Adrenal gland (tissue), 5 donors: ENCODE results near the gene MSMB.

Source experiments
- POLR2A ChIP-seq, 2 donors: fragments of 450-650 bp; IDR thresholded peaks; one replicate each; pipeline ENCODE4 v1.6.1; 2017; ENCODE audit warnings: antibody characterized with exemption in 2 of 2, mild to moderate bottlenecking in 2 of 2, moderate library complexity in 1 of 2
- TF ChIP-seq, protein P1 (sequence below), 6 experiments: fragments of 450-650 bp in 4 of 6; fragments of 200-600 bp in 2 of 6; sonication (generic) in 1 of 6; IDR thresholded peaks; 1 replicate in 5 of 6; 2 replicates in 1 of 6; pipeline versions ENCODE4 v1.5.1 to v1.8.0; 2016 to 2021; ENCODE audit warnings: antibody characterized with exemption in 6 of 6, mild to moderate bottlenecking in 2 of 6, moderate library complexity in 1 of 6
- donor health status: DM: no; HTN: no; CAD: no.

DNA sequence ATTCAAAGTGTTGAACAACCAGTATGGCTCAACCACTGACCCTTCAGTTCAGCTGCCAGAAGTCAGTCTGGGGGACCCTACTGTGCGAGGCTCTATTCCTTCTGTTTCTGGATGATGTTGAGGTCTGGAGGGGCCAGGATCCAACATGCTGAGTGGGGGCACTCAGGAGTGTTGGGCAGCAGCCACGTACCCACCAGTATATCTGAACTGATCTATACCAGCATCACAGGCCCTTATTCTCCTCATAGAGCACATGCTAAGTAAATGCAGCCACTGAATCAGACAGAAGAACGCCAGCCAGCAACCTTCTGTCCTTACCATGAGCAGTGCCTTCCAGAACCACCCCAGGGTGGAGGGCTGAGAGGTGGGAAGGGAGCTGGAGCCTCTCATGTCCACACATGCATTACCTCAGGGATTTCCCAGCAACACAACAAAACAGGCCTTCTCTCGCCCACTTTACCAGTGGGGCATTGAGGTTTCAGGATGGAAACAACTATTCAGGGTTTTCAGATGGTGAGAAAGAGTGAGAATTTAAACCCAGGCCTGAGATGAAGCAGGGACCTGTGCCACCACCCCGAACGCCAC lies 6.8 kb upstream of the MSMB start:
- TF ChIP-seq, protein P1, sequence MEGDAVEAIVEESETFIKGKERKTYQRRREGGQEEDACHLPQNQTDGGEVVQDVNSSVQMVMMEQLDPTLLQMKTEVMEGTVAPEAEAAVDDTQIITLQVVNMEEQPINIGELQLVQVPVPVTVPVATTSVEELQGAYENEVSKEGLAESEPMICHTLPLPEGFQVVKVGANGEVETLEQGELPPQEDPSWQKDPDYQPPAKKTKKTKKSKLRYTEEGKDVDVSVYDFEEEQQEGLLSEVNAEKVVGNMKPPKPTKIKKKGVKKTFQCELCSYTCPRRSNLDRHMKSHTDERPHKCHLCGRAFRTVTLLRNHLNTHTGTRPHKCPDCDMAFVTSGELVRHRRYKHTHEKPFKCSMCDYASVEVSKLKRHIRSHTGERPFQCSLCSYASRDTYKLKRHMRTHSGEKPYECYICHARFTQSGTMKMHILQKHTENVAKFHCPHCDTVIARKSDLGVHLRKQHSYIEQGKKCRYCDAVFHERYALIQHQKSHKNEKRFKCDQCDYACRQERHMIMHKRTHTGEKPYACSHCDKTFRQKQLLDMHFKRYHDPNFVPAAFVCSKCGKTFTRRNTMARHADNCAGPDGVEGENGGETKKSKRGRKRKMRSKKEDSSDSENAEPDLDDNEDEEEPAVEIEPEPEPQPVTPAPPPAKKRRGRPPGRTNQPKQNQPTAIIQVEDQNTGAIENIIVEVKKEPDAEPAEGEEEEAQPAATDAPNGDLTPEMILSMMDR (IDR thresholded peaks at IDR 0.05): no peak
- TF ChIP-seq POLR2A (IDR thresholded peaks at IDR 0.05): no peak
